Measurements from ENCODE around the gene BCDIN3D. TPM values are rescaled to one million over a fixed set of nuclear protein-coding genes. Genes with fewer than 3 reads are reported as not detected.
"Not testable (repeated sequence)": the region's sequence is repeated elsewhere in the genome, so short reads cannot be mapped to it uniquely, and the experiment has no call there.

Gene BCDIN3D
- polyA plus RNA-seq, 3 donors, result 6.7 to 8.7 (median 8.1) TPM

DNA sequence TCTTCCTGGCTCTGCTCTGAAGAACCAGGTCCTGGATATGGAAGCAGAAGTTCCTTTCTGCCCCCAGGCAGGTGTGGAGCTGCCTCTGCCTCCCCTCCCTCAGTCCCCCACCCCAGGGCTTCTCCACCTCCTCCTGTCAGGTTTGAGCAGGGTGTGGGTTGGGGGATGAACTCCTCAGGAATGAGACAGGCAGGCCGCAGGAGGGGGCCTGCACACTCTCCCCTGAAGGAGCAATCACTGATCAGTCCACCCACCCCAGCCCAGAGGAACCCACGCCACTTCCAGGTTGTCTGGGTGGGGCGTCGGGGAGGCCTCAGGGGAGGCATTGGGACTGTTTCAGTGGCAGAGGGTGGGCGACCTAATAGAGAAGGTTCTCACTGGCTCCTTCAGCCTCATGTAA, 34.2 kb upstream of the BCDIN3D start:
- DNase-seq (ENCODE audit: low read depth in 3 of 3, low spot score in 2 of 3), result no peak

DNA sequence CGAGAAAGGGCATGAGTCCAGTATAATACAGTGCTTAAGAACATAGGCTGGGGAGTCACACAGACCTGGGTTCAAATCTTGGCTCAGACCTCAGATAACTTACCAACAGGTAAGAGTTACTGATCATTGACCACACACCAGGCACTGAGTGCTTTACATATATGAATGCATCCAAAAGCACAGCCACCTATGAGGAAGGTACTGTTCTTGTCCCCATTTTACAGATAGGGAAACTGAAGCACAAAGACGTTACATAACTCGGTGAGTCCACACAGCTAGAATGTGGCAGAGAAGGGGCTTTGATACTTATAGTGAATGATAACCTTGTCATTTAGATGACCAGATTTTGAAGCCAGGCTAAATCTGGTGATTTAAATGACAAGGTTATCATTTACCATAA, 33.2 kb upstream of the BCDIN3D start:
- DNase-seq (ENCODE audit: low read depth in 3 of 3, low spot score in 2 of 3), result no peak

GRCh38 chr12:49875115-49875720, 32.3 kb upstream of the BCDIN3D start:
- no peak for DNase-seq (ENCODE audit: low read depth in 3 of 3, low spot score in 2 of 3)

- DNase-seq (ENCODE audit: low read depth in 3 of 3, low spot score in 2 of 3), result no peak
These were observed 31.4 kb upstream of the BCDIN3D start for GRCh38 chr12:49874142-49874897.

- DNase-seq (ENCODE audit: low read depth in 3 of 3, low spot score in 2 of 3), result no peak
These were observed 30.5 kb upstream of the BCDIN3D start for GRCh38 chr12:49873361-49873934.

DNA sequence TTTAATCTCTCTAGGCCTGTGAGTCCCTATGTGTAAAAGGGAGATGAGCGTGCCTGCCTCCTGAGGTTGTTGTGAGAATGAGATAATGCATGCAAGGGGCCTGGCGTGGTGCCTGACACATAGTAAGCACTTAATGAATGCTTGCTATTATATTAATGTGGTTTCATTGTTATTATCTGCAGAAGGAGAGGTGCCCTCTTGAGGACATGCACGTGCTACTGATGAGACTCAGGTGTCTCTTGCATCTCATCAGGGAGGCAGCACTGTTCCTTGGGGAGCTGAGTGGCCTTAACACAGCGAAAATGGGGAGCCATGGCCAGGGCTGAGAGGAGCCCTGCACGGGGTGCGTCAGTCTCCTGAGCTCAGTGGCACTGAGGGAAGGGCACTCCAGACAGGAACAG, 29.9 kb upstream of the BCDIN3D start:
- no peak for DNase-seq (ENCODE audit: low read depth in 3 of 3, low spot score in 2 of 3)

DNA sequence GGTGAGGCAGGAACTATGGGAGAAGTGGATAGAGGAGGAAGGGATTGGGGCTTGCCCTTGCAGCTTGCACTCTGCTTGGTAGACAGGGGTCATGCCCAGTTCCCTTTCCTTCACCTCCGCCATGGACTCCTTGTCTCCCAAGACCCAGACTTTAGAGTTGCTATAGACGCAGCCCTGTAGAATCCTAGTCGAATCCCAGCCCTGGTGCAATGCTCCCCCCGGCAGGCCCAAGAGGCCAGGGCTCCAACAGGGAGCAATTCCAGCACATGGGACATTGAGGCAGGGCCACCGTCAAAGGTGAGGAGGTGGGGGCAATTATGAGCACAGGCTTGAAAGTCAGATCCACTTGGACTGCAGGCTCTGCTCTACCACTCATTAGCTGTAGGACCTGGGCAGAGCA, 29.5 kb upstream of the BCDIN3D start:
- no peak for DNase-seq (ENCODE audit: low read depth in 3 of 3, low spot score in 2 of 3)

DNA sequence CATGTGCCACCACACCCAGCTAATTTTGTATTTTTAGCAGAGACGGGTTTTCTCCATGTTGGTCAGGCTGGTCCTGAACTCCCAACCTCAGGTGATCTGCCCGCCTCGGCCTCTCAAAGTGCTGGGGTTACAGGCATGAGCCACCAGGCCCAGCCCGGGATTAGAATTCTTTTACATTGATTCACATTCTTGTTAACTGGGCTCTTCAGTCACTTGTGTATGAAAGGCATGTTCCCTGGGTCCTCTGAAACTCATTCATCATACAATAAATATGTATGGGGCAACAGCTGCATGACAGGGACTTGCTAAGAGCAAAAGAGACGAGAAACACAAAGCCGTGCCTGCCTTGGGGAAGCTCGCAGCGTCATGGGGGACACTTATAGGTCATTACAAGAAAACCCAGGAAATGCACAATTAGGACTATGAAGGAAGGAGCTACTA, 28.9 kb upstream of the BCDIN3D start:
- DNase-seq (ENCODE audit: low read depth in 3 of 3, low spot score in 2 of 3), result not testable (repeated sequence)

DNA sequence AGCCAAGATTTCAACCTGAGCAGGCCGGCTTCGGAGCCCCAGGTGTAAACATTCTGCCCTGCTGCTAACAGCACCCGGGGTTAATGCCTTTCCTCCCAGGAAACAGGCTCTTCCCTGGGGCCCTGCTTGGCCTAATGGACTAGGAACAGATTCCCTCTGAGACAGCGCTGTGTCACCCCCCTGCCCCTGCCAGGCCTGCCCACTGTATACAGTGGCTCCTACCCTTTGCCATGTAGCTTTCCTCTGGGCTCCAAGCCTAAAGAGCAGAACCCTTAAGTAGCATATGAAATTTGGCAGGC, 28.3 kb upstream of the BCDIN3D start:
- no peak for DNase-seq (ENCODE audit: low read depth in 3 of 3, low spot score in 2 of 3)

DNA sequence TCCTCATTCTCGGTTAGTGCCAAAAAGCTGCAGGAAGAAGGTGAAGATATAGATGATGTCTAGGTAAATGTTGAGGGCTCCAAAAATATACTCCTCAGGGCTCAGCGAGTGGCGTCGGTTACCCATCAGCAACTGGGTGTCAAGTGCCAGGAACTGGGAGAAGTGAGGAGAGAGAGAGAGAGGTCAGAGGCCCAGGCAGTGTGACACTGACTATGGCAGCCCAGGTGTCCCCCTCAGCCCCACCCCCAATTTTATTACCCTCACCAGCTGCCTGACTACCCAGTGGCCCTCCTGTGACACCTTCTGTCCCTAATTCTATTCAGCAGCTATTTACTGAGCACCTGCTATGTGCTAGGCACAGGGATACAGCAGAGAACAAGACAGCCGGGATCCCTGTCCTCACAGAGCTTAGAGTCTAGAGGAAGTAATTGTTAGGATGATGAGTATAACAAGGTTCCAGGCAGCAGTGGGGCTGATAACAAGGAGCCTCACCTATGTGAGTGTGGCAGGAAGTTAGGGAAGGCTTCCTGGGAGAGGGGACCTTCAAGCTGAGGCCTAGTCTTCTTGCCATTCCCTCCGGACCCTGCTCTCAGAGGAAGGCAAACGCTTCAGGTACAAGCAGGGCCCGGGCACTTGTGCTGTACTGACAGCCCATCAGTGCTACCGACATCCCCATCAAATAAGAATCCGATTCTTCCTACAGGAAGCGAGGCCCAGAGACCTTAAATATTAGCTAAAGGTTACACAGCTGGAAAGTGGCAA, 27.8 kb upstream of the BCDIN3D start:
- no peak for DNase-seq (ENCODE audit: low read depth in 3 of 3, low spot score in 2 of 3)

DNA sequence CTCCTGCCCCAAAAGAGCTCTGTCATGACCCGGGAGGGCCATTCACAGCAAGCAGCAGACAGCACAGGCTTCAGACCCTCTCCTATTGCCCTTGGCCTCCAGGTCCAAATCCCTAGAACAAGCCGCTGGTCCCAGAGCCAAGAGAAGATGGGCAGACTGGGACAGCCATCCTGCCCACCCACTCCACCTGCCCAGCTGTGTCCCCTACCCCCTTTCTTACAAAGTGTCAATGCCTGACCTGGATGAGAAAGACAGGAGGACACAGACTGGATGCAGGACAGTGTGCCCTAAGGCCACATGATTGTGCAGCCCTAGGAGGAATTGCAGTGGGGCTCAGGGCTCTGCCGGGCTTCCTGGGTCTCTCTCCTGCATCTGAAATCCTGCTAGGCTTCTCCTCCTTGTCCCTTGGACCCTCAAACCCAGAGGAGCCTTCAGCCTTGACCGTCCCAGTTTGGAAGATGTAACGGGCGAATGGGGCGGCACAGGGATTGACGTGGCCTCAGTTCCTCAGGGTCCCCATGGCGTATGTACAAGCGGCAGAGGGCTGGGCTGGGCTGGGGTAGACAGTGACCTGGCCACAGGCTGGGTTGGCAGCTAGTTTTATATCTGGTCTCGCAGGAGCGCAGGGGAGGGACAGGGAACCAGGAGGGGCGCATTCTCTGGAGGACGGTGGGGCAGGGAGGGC, 27.1 kb upstream of the BCDIN3D start:
- DNase-seq (ENCODE audit: low read depth in 3 of 3, low spot score in 2 of 3), result no peak

DNA sequence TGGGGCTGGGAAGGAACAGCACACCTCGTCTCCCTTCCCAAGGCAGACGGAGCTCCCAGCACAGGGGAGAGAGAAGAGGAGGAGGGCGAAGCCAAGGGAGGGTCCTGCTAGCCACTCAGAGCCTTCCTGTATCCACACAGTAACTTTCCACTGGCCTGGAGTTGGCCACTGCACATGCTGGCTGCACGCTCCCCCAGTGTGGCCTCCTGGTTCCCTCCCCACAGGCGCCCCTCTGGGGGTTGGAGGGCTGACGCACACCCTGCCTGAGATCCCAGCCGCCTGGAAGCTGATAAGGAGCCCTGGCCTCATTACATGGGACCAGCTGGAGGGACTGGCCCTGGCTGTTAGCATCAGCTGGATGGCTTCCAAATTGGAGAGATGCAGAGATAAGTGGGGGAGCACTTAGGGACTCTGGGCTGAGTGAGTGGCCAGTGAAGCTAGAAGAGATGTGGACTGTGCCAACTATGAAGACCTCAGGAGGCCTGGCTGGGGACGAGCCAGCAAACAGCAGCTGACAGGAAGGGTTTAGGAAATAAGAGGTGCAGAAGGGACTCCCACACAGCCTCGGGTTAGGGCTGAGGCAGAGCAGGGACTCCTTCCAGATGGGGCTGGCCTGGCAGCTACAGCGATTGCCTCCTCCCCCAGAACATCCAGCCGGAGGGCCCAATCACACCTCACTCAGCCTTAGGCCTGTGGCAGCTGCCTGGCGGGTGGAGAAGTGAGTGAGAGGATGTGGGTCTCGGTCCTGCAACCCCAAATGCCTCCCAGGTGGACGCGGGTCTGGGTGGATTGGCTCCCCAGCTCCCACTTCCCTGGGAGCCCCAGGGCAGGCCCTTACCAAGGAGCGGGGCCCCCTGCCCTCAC, 26.3 kb upstream of the BCDIN3D start:
- peak; percentile 73 to 83 (median 80) for DNase-seq (ENCODE audit: low read depth in 3 of 3, low spot score in 2 of 3)

- no peak for DNase-seq (ENCODE audit: low read depth in 3 of 3, low spot score in 2 of 3)
These were observed 25.5 kb upstream of the BCDIN3D start for GRCh38 chr12:49868449-49868848.

GRCh38 chr12:49867570-49868341, 24.9 kb upstream of the BCDIN3D start:
- no peak for DNase-seq (ENCODE audit: low read depth in 3 of 3, low spot score in 2 of 3)

DNA sequence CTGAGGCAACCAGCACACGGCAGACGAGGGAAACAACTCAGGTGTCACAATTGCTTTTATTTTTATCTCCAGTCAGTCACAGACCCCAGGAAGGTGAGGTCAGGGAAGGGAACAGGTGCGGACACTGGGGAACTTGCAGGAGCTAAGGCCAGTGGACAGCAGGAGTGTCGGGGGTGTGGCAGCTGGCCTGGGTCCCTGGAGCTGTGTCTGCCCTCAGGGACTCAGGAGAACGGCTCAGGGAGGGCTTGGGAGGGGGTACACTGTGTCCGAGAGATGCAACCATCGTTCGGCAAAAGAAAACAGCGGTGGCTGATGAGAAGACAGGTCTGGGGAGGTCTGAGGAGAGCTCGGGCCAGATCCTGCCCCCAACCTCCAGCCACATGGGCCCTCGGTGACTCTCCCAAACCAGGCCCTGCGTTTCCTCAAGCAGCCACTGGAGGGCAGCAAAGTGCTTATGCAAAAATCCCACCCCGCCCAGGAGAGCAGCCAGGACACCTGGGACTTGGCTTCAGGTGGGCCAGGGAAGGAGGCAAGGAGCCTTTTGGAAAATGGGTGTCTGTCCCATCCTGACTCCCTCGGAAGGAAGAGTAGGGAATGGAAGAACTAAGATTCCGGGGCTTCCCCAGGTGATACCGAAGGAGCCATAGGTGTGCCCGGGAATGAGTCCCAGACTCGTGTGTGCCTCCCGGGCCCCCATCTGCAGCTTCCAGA, 24.1 kb upstream of the BCDIN3D start:
- peak in 2 of 3 donors; percentile 48 to 60 for DNase-seq (ENCODE audit: low read depth in 3 of 3, low spot score in 2 of 3)

GRCh38 chr12:49865782-49866135, 22.9 kb upstream of the BCDIN3D start:
- no peak for DNase-seq (ENCODE audit: low read depth in 3 of 3, low spot score in 2 of 3)

- no peak for DNase-seq (ENCODE audit: low read depth in 3 of 3, low spot score in 2 of 3)
These were observed 22.3 kb upstream of the BCDIN3D start for GRCh38 chr12:49865109-49865781.

DNA sequence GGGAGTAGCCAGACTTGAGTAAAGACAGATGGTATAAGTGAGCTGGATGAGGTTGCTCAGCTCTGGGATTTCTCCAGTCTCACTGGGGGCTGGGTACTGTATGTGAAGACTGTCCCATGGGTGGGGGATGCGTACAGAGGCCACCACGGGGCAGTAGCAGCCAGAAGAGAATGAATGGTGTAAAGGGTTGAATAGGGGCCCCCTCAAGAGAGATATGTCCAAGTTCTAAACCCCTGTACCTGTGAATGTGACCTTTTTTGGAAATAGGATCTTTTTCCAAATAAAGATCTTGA, 21.8 kb upstream of the BCDIN3D start:
- no peak for DNase-seq (ENCODE audit: low read depth in 3 of 3, low spot score in 2 of 3)
